Esophagus squamous epithelium (tissue), 4 donors: Measurements from ENCODE around the gene NHSL2.

Experiments
- CTCF ChIP-seq, 6 experiments: fragments of 450-650 bp in 4 of 6; fragments of 200-600 bp in 2 of 6; sonication (generic) in 2 of 6; IDR thresholded peaks; one replicate each; pipeline ENCODE4 v1.5.1; 2016 to 2019; ENCODE audit warnings: antibody characterized with exemption in 6 of 6, mild to moderate bottlenecking in 4 of 6, moderate library complexity in 4 of 6
- POLR2A ChIP-seq, 4 donors: fragments of 450-650 bp; IDR thresholded peaks; one replicate each; pipeline ENCODE4 v1.6.1; 2017; ENCODE audit warnings: antibody characterized with exemption in 4 of 4, mild to moderate bottlenecking in 4 of 4, moderate library complexity in 3 of 4

DNA sequence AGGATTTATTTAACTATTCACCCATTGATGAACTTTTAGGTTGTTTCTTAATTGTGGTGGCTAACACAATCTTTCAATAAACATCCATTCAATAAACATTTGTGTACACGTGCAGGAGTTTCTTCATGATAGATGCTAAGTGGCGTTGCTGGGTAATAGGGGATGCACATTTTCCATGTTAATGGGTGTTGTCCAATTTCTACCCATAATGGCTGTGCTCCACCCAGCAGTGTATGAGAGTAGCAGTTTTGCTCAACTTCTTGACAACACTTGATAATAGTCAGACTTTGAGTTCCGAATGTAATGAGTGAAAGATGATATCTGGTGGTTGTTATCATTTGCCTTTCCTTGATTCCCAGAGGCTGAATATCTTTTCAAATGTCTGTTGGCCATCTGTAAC, 104.7 kb downstream of the NHSL2 start:
- no peak for TF ChIP-seq CTCF (IDR thresholded peaks at IDR 0.05)
- no peak for TF ChIP-seq POLR2A (IDR thresholded peaks at IDR 0.05)
